Adrenal gland (tissue), 5 donors: Measurements from ENCODE around the gene DNAJB4.

ENCODE experiments used
- CTCF ChIP-seq, 6 experiments: fragments of 450-650 bp in 4 of 6; fragments of 200-600 bp in 2 of 6; sonication (generic) in 1 of 6; IDR thresholded peaks; 1 replicate in 5 of 6; 2 replicates in 1 of 6; pipeline versions ENCODE4 v1.5.1 to v1.8.0; 2016 to 2021; ENCODE audit warnings: antibody characterized with exemption in 6 of 6, mild to moderate bottlenecking in 2 of 6, moderate library complexity in 1 of 6
- POLR2A ChIP-seq, 2 donors: fragments of 450-650 bp; IDR thresholded peaks; one replicate each; pipeline ENCODE4 v1.6.1; 2017; ENCODE audit warnings: antibody characterized with exemption in 2 of 2, mild to moderate bottlenecking in 2 of 2, moderate library complexity in 1 of 2
- donor health status: DM: no; HTN: no; CAD: no.

GRCh38 chr1:77955709-77956108 lies 49.0 kb upstream of the DNAJB4 start:
- TF ChIP-seq POLR2A (IDR thresholded peaks at IDR 0.05) (no peak), CTCF (IDR thresholded peaks at IDR 0.05) (no peak)
